Chondrocyte (in vitro differentiated cells): ENCODE measurements around the gene LAMB4. TPM values are rescaled to one million over a fixed set of nuclear protein-coding genes. Genes with fewer than 3 reads are reported as not detected.
A peak's percentile ranks its signal among the peaks of the same experiment; 100 is the strongest.

Experiments used
- DNase-seq: peaks from one replicate; pipeline ENCODE4 v3.0.0; 2021; ENCODE audit warnings: mixed read lengths, low spot score
- H3K27ac Mint-ChIP-seq: one replicate; pipeline ENCODE4 v1.8.0; 2021; ENCODE audit warnings: mild to moderate bottlenecking, moderate library complexity, mixed read lengths; ENCODE audit not compliant: unreplicated experiment
- H3K27me3 Mint-ChIP-seq: 2 replicates; pipeline ENCODE4 v1.8.0; 2021; ENCODE audit warnings: low read depth, mixed read lengths
- H3K36me3 Mint-ChIP-seq: 2 replicates; pipeline ENCODE4 v1.8.0; 2021; ENCODE audit warnings: low read depth, mixed read lengths
- H3K4me1 Mint-ChIP-seq: 2 replicates; pipeline ENCODE4 v1.8.0; 2021; ENCODE audit warnings: low read depth, mild to moderate bottlenecking, mixed read lengths
- H3K4me3 Mint-ChIP-seq: one replicate; pipeline ENCODE4 v1.8.0; 2021; ENCODE audit warnings: mild to moderate bottlenecking, moderate library complexity, mixed read lengths; ENCODE audit not compliant: unreplicated experiment
- H3K9me3 Mint-ChIP-seq: 2 replicates; pipeline ENCODE4 v1.8.0; 2021; ENCODE audit warnings: low read depth, mixed read lengths
- CTCF ChIP-seq: fragments of 200-600 bp; sonication (generic); IDR thresholded peaks from 2 replicates; pipeline ENCODE4 v1.5.0; 2021; ENCODE audit warnings: antibody characterized with exemption, mild to moderate bottlenecking, moderate library complexity
- total RNA-seq: library from RNA; stranded (reverse); gene quantifications from 3 replicates; pipeline ENCODE4 v1.2.1, GENCODE V29; 2021

LAMB4 gene
- total RNA-seq, 1 donor from 2014 or later, result not detected

DNA sequence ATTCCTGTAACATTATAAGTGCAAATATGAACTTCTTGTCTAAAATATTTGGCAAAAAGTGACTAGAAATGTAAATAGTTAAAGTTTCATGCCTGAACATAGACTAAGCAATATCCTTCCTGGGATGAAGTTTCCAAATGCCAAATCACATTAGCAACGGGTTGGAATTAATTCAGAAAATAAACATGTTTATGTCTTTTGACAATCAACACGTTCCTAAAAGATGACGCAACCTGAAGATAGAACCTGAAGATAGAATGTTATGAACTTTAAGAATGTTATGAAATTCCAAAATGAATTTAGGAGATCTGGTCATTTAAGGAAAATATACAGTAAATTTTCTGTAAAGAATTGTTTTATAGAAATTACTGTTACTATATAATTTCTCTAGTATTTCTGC, 9.2 kb downstream of the LAMB4 start:
- no peak for TF ChIP-seq CTCF
- no peaks in the 10 kb centered on the region for H3K9me3 Mint-ChIP-seq
- no peak for DNase-seq
- H3K27me3 Mint-ChIP-seq, result no peaks in the 10 kb centered on the region
- peaks cover 3% of the 10 kb centered on the region for H3K4me1 Mint-ChIP-seq
- no peaks in the 10 kb centered on the region for H3K36me3 Mint-ChIP-seq
- H3K27ac Mint-ChIP-seq, result no peak overlapping the region
- H3K4me3 Mint-ChIP-seq, result no peak overlapping the region

- H3K27me3 Mint-ChIP-seq, result no peaks in the 10 kb centered on the region
- H3K4me1 Mint-ChIP-seq, result peaks cover 3% of the 10 kb centered on the region
- H3K4me3 Mint-ChIP-seq, result no peak overlapping the region
- DNase-seq, result no peak
- H3K27ac Mint-ChIP-seq, result no peak overlapping the region
- no peaks in the 10 kb centered on the region for H3K36me3 Mint-ChIP-seq
- no peak for TF ChIP-seq CTCF
- H3K9me3 Mint-ChIP-seq, result no peaks in the 10 kb centered on the region
Measured at GRCh38 chr7:108120196-108120595, 10.0 kb downstream of the LAMB4 start.

- peak; percentile 25 for TF ChIP-seq CTCF
- Mint-ChIP-seq H3K4me3 (no peak overlapping the region), H3K9me3 (no peaks in the 10 kb centered on the region), H3K27ac (no peak overlapping the region), H3K4me1 (peaks cover 3% of the 10 kb centered on the region), H3K27me3 (no peaks in the 10 kb centered on the region), H3K36me3 (no peaks in the 10 kb centered on the region)
- DNase-seq, result no peak
Measured at GRCh38 chr7:108118959-108119358, 11.2 kb downstream of the LAMB4 start.

DNA sequence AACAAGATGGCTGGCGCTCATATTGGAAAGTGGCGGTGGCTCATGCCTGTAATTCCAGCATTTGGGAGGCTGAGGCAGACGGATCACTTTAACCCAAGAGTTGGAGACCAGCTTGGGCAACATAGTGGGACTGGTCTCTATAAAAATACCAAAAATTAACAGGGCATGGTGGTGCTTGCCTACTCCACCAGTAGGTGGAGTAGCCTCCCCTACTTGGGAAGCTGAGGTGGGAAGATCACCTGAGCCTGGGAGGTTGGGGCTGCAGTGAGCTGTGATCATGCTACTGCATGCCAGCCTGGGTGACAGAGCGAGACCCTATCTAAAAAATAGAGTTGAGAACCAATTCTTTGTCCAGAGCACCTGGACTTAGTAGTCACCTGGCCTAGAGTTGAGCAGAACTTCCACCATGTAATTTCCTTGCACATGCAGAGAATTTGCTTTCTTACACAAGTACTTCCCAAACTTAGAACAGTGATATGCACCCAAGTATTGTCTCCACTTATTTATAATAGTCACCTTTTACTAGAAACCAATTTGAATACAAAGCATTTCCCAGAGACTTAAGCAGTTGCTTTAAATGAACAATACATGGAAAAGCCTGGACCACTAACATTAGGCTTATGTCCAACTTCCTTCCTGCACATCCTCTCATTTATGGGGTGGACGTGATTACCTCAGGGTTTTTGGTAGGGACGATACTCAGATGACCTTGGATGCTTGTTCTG, 15.9 kb downstream of the LAMB4 start:
- no peaks in the 10 kb centered on the region for H3K4me1 Mint-ChIP-seq
- H3K27me3 Mint-ChIP-seq, result no peaks in the 10 kb centered on the region
- no peak for DNase-seq
- no peaks in the 10 kb centered on the region for H3K36me3 Mint-ChIP-seq
- H3K4me3 Mint-ChIP-seq, result no peak overlapping the region
- no peaks in the 10 kb centered on the region for H3K9me3 Mint-ChIP-seq
- TF ChIP-seq CTCF, result peak; percentile 65
- H3K27ac Mint-ChIP-seq, result no peak overlapping the region

- no peaks in the 10 kb centered on the region for H3K9me3 Mint-ChIP-seq
- H3K4me1 Mint-ChIP-seq, result no peaks in the 10 kb centered on the region
- no peak overlapping the region for H3K4me3 Mint-ChIP-seq
- TF ChIP-seq CTCF, result no peak
- H3K36me3 Mint-ChIP-seq, result no peaks in the 10 kb centered on the region
- DNase-seq, result no peak
- no peak overlapping the region for H3K27ac Mint-ChIP-seq
- no peaks in the 10 kb centered on the region for H3K27me3 Mint-ChIP-seq
Measured at GRCh38 chr7:108112683-108113082, 17.5 kb downstream of the LAMB4 start.
